ENCODE data around the gene DDR2. TPM values are rescaled to one million over a fixed set of nuclear protein-coding genes. Genes with fewer than 3 reads are reported as not detected.

DDR2 gene
- total RNA-seq, 4 donors from 2014 or later, result 165 to 241 (median 199) TPM

GRCh38 chr1:162701286-162701685 is 69.0 kb downstream of the DDR2 start:
- TF ChIP-seq EP300 (IDR thresholded peaks at IDR 0.05) (no peak), CTCF (IDR thresholded peaks at IDR 0.05) (no peak), POLR2A (IDR thresholded peaks at IDR 0.05) (no peak), POLR2AphosphoS5 (IDR thresholded peaks at IDR 0.05) (no peak)
- Histone ChIP-seq H3K27me3 (no peaks in the 10 kb centered on the region), H3K9me3 (no peaks in the 10 kb centered on the region), H3K4me1 (peaks cover 16 to 93% (median 32%) of the 10 kb centered on the region in 3 donors), H3K36me3 (peaks cover 0 to 6% of the 10 kb centered on the region in 2 donors), H3K27ac (no peak overlapping the region), H3K4me3 (no peak overlapping the region)
- WGBS, 2 donors (ENCODE audit: low coverage in 1 of 2), result 63 to 85% methylated on average over 1 of the region's 1 CpG
- no peak for ATAC-seq

GRCh38 chr1:162702628-162703027 is 70.4 kb downstream of the DDR2 start:
- Histone ChIP-seq H3K36me3 (peaks cover 0 to 6% of the 10 kb centered on the region in 2 donors), H3K27me3 (no peaks in the 10 kb centered on the region), H3K9me3 (no peaks in the 10 kb centered on the region), H3K4me1 (peaks cover 11 to 91% (median 25%) of the 10 kb centered on the region in 3 donors), H3K27ac (peak overlapping the region in 1 of 4 donors; percentile 45), H3K4me3 (no peak overlapping the region)
- 70 to 75% methylated on average over 2 of the region's 2 CpGs for WGBS, 2 donors (ENCODE audit: low coverage in 1 of 2)
- no peak for ATAC-seq
- TF ChIP-seq POLR2AphosphoS5 (IDR thresholded peaks at IDR 0.05), result no peak
- no peak for TF ChIP-seq POLR2A (IDR thresholded peaks at IDR 0.05)
- TF ChIP-seq CTCF (IDR thresholded peaks at IDR 0.05), result no peak
- TF ChIP-seq EP300 (IDR thresholded peaks at IDR 0.05), result no peak

GRCh38 chr1:162703708-162704107 is 71.4 kb downstream of the DDR2 start:
- H3K4me3 ChIP-seq, result no peak overlapping the region
- H3K4me1 ChIP-seq, result peaks cover 7 to 90% (median 18%) of the 10 kb centered on the region in 3 donors
- 83 to 100% methylated on average over 1 of the region's 4 CpGs for WGBS, 2 donors (ENCODE audit: low coverage in 1 of 2)
- no peaks in the 10 kb centered on the region for H3K9me3 ChIP-seq
- no peaks in the 10 kb centered on the region for H3K27me3 ChIP-seq
- H3K36me3 ChIP-seq, result peaks cover 0 to 6% of the 10 kb centered on the region in 2 donors
- ATAC-seq, result peak; percentile 63
- TF ChIP-seq POLR2A (IDR thresholded peaks at IDR 0.05) (no peak), POLR2AphosphoS5 (IDR thresholded peaks at IDR 0.05) (peak; percentile 29)
- H3K27ac ChIP-seq, result peak overlapping the region in 2 of 4 donors; percentile 22 to 45

GRCh38 chr1:162704673-162705424 is 72.6 kb downstream of the DDR2 start:
- no peaks in the 10 kb centered on the region for H3K27me3 ChIP-seq
- peak overlapping the region in 3 of 4 donors; percentile 31 to 42 (median 33) for H3K27ac ChIP-seq
- no peak for ATAC-seq
- WGBS, 2 donors (ENCODE audit: low coverage in 1 of 2), result 61 to 76% methylated on average over 3 to 5 of the region's 11 CpGs
- H3K4me3 ChIP-seq, result no peak overlapping the region
- H3K36me3 ChIP-seq, result peaks cover 0 to 6% of the 10 kb centered on the region in 2 donors
- H3K4me1 ChIP-seq, result peaks cover 15 to 95% (median 27%) of the 10 kb centered on the region in 3 donors
- H3K9me3 ChIP-seq, result no peaks in the 10 kb centered on the region
- TF ChIP-seq POLR2A (IDR thresholded peaks at IDR 0.05) (no peak), POLR2AphosphoS5 (IDR thresholded peaks at IDR 0.05) (no peak), EP300 (IDR thresholded peaks at IDR 0.05) (no peak), CTCF (IDR thresholded peaks at IDR 0.05) (no peak)

- WGBS, 2 donors (ENCODE audit: low coverage in 1 of 2), result 40 to 44% methylated on average over 2 of the region's 2 CpGs
- no peaks in the 10 kb centered on the region for H3K27me3 ChIP-seq
- no peak overlapping the region for H3K4me3 ChIP-seq
- H3K27ac ChIP-seq, result no peak overlapping the region
- no peak for TF ChIP-seq CTCF (IDR thresholded peaks at IDR 0.05)
- TF ChIP-seq POLR2AphosphoS5 (IDR thresholded peaks at IDR 0.05), result no peak
- no peak for TF ChIP-seq POLR2A (IDR thresholded peaks at IDR 0.05)
- TF ChIP-seq EP300 (IDR thresholded peaks at IDR 0.05), result no peak
- H3K9me3 ChIP-seq, result no peaks in the 10 kb centered on the region
- H3K36me3 ChIP-seq, result peaks cover 0 to 6% of the 10 kb centered on the region in 2 donors
- no peak for ATAC-seq
- peaks cover 27 to 96% (median 35%) of the 10 kb centered on the region in 3 donors for H3K4me1 ChIP-seq
Measured at GRCh38 chr1:162706003-162706402, 73.7 kb downstream of the DDR2 start.
